GM18907 (cell line): ENCODE measurements around the gene PON1.

Source experiments
- ATAC-seq: cut with Tn5 transposase; IDR thresholded peaks from one replicate; pipeline ENCODE4 v1.9.1; 2021; ENCODE audit warnings: mild to moderate bottlenecking, moderate library complexity; ENCODE audit not compliant: unreplicated experiment

The PON1 gene

DNA sequence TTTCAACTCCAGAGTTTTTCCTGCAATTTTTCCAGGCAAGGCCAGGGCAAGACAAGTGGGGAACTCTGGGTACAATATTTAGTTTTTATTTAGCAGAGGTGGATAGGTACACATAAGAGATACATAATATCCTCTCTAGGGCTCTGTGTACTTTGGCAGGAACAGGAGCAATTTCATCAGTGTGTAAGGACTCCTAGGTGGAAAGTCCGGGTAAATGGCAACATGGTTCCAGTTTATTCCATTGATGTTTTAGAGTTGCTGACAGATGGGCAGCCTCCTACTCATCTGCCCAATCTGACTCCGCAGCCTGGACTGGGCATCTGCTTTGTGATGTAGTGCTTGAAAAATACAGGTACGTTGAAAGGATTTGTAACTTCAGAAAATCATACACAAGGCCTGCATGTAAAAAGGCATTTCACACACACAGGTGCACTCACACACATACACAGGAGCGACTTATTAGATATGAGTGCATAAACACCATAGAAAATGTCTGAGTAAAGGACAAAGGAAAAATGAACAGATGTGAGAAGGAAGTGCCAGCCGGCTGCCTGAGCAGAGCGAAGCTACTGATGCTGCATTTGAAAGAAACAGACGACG lies 5.7 kb downstream of the PON1 start:
- no peak for ATAC-seq

- no peak for ATAC-seq
These were observed 6.4 kb downstream of the PON1 start for GRCh38 chr7:95317966-95318365.

GRCh38 chr7:95317546-95317945 lies 6.8 kb downstream of the PON1 start:
- ATAC-seq = no peak

DNA sequence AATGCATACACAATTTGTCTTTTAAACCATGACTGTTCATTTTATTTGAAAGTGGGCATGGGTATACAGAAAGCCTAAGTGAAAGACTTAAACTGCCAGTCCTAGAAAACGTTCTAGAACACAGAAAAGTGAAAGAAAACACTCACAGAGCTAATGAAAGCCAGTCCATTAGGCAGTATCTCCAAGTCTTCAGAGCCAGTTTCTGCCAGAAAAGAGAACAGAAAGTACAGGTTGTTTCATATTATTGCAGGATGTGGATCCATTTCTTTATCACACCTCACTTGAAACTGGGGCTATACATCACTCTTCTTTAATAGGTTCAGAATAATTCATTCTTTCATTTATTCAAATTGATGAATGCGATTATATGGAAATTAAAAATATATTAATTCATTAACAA lies 7.7 kb downstream of the PON1 start:
- ATAC-seq = peak; percentile 84

- no peak for ATAC-seq
These were observed 11.8 kb downstream of the PON1 start for GRCh38 chr7:95312561-95312960.

DNA sequence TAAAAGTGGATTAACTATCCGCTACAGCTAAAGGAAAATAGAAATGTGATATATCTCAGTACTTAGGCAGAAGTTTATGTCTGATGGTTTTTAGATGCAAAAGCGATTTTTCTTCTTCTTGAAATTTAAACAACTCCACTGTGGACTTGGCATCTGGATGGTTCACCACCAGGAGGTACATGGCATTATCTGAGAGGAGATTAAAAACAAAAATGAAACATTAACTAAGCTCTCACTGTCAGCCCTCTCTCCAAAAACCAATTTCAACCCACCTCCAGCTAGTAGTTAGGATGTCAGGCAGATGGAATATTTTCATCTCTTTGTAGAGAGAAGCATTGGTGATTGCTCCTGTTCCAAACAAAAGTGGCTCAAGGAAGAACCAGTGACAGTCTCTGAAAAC lies 12.9 kb downstream of the PON1 start:
- no peak for ATAC-seq

DNA sequence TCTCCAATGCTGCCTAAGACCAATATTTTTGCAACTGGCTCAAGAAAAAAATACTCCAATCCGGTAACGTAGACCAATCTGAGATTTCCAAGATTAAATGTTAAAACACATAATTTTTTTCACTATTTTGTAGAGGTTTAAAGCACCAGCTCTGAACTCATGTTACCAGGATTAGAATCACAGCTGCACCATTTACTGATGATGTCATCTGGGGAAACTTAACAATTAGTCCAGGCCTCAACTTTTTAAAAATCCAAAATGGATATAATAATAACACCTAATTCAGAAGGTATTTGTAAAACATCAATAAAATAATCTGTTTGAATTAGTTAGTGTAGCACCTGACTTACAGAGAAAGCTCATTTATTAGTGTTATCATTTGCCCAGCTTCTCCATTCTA lies 14.4 kb downstream of the PON1 start:
- ATAC-seq = no peak

DNA sequence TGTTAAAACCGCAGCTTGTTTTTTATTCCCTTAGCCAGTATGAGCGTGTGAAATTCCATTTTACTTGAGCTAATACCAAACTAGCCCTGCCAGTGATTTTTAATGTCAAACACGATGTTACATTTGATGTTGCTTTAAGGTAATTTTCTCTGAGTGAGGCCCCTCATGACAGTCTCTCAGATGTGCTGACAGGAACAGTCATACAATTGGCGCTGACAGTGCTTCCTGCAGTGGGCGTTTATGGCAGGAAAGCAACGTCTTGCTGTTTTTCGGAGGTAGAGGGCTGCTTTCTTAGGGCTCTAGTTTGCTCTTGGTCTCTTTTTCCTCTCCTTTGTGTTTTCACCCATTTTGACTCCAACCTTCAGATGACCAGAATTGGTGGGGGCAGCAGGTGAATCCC lies 19.3 kb downstream of the PON1 start:
- ATAC-seq = no peak

- no peak for ATAC-seq
These were observed 21.1 kb downstream of the PON1 start for GRCh38 chr7:95303013-95303905.

GRCh38 chr7:95298091-95298490 lies 26.2 kb downstream of the PON1 start:
- ATAC-seq = no peak

GRCh38 chr7:95297041-95297440 lies 27.3 kb downstream of the PON1 start:
- ATAC-seq = no peak

DNA sequence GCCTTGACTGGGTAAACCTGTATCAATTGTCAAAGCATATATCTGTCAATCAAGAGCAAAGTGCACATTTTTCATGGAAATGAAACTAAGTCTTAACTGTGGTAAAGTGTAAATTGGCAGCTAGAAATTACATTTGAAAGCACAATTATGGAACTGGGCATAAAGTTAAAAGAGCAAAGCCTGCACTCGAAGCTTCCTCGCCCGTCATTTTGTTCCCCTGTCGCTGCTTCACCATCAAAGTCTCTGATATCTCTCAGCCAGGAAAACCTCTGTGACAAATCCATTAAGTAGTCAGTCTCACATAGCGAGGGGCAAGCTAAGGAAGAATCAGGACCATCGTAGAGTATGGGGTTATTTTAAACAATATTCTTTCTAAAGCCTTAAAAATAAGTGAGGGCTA lies 27.9 kb downstream of the PON1 start:
- ATAC-seq = no peak

- no peak for ATAC-seq
These were observed 28.9 kb downstream of the PON1 start for GRCh38 chr7:95295397-95295796.

DNA sequence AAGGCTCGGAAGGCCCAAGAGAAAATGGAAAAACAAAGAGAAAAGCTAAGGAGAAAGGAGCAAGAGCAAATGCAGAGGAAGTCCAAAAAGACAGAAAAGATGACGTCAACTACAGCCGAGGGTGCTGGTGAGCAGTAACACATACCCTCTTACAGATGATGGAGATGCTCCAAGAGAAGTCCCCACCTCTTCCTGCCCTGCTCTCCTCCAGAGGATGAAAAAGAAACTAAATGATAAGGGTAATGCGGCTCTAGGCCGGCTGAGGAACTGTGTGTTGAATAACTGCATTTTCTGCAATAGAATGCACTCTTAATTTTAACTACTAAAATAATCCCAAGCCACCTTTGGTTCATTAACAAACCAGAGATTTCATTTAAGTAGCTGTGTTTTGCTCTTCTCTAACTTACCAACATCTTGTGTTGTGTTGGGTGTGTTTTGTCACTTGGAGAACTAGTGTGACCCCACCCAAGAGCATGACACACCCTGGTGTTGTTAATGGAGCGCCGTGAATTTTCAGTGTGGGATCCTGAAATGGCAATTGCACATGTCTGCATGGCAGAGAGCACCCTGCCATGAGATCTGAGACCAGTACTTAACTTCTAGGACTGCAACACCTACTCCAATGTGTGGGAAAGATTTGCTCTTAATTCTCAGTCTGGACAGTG lies 34.0 kb downstream of the PON1 start:
- ATAC-seq = no peak

DNA sequence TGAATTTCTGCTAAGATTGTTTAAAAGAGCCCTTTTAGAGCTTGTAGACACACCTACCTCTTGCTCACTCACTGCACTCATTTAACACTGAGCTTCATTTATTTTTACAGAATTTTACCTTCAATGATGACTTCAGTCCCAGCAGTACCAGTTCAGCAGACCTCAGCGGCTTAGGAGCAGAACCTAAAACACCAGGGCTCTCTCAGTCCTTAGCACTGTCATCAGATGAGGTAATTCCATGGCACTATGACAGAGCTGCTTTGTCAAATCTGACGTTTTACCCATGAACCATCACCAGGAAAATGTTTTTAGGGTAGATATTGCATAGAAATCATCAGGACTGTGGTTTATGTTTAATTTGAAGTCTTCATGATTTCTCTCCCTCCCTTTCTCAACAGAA lies 38.2 kb downstream of the PON1 start:
- no peak for ATAC-seq

- ATAC-seq = no peak
These were observed 44.9 kb downstream of the PON1 start for GRCh38 chr7:95279417-95279816.

GRCh38 chr7:95276114-95276513 lies 48.2 kb downstream of the PON1 start:
- ATAC-seq = no peak

- ATAC-seq = no peak
These were observed 54.7 kb downstream of the PON1 start for GRCh38 chr7:95269640-95270039.

DNA sequence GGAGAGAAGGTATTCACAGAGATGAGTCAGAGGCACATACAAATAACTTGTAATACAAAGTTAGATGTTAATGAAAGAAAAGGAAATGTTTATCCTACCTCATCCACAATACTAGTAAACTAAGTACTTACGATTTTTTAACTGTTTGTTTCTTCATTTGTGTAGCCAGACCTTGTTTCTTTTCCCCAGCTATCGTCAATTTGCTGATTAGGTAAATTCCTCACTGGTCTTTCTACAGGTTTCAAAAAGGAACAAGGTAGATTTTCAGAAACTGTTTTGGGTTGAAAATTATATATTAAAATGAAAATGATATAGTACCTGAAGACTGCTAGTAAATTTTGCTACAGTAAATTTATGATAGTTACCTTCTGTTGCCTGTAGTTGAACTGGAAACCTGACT lies 56.6 kb downstream of the PON1 start:
- ATAC-seq = no peak

- ATAC-seq = no peak
These were observed 58.7 kb downstream of the PON1 start for GRCh38 chr7:95265634-95266033.

DNA sequence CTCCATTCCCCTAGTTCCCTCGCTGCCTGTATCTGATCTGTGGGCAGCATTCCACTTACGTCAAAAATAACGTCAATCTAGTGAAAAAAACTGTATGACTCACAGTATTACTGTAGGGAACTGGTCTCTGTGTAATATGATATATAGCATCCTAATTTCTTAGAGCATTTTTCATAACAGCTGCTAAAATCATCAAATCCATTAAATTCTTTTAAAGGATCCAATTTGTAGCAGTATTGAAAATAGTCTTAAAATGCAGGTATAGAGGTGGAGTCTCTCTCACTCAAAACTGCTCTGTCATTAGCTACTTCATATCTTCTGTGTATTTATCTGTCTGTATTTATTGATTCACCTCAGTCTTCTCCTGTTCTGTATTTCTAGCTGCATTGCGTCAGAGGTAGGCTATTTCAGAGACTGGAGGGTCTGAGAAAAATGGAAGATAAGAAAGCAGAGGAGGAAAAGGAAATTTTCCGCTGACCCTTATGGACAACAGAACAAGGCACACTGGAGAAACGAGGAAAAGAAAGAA lies 59.9 kb downstream of the PON1 start:
- ATAC-seq = no peak
